NCI-H748 treated with DMSO at 0.1 percent for 48 hours (cell line): ENCODE data around the gene PRR13.
"Not testable (repeated sequence)": the region's sequence is repeated elsewhere in the genome, so short reads cannot be mapped to it uniquely, and the experiment has no call there.

Experiments
- DNase-seq: peaks from one replicate; lab custom pipeline; 2025; lab: John Stamatoyannopoulos, UW

The PRR13 gene

GRCh38 chr12:53439582-53439981, 2.0 kb upstream of the PRR13 start:
- DNase-seq, result not testable (repeated sequence)

GRCh38 chr12:53443955-53444354, 2.4 kb downstream of the PRR13 start:
- no peak for DNase-seq

GRCh38 chr12:53444593-53445325, 3.2 kb downstream of the PRR13 start:
- DNase-seq, result not testable (repeated sequence)

GRCh38 chr12:53450936-53451335, 9.4 kb downstream of the PRR13 start:
- DNase-seq, result no peak

GRCh38 chr12:53451661-53452158, 10.2 kb downstream of the PRR13 start, which contains the start of gene PCBP2:
Gene PCBP2 (plus strand): TSS chr12:53452102. CDS start chr12:53454801, 2,699 bp downstream.
- peak; percentile 98 for DNase-seq

- peak; percentile 31 for DNase-seq
Measured at GRCh38 chr12:53452159-53453077, 10.9 kb downstream of the PRR13 start.

GRCh38 chr12:53453953-53454640, 12.6 kb downstream of the PRR13 start:
- DNase-seq, result no peak

GRCh38 chr12:53454707-53455106, 13.2 kb downstream of the PRR13 start:
- DNase-seq, result no peak

GRCh38 chr12:53456654-53457366, 15.3 kb downstream of the PRR13 start:
- DNase-seq, result no peak

- no peak for DNase-seq
Measured at GRCh38 chr12:53459097-53459496, 17.6 kb downstream of the PRR13 start.

GRCh38 chr12:53461059-53461458, 19.5 kb downstream of the PRR13 start:
- DNase-seq, result no peak

- DNase-seq, result no peak
Measured at GRCh38 chr12:53461591-53461990, 20.1 kb downstream of the PRR13 start.

GRCh38 chr12:53462935-53463334, 21.4 kb downstream of the PRR13 start:
- DNase-seq, result no peak

GRCh38 chr12:53463802-53464560, 22.4 kb downstream of the PRR13 start:
- no peak for DNase-seq

GRCh38 chr12:53464685-53465418, 23.3 kb downstream of the PRR13 start:
- no peak for DNase-seq

- DNase-seq, result no peak
Measured at GRCh38 chr12:53465679-53466078, 24.1 kb downstream of the PRR13 start.

GRCh38 chr12:53466640-53467039, 25.1 kb downstream of the PRR13 start:
- DNase-seq, result no peak

GRCh38 chr12:53467082-53467481, 25.5 kb downstream of the PRR13 start:
- DNase-seq, result no peak

- DNase-seq, result no peak
Measured at GRCh38 chr12:53467880-53468279, 26.3 kb downstream of the PRR13 start.

GRCh38 chr12:53468282-53468681, 26.7 kb downstream of the PRR13 start:
- no peak for DNase-seq
